ENCODE measurements around the gene SF3B1. TPM values are rescaled to one million over a fixed set of nuclear protein-coding genes. Genes with fewer than 3 reads are reported as not detected.

SF3B1 gene
- total and polyA plus RNA-seq, 2 donors (not counting 1 experiment from before 2014, with no cell fraction given): 524 to 722 TPM

- ATAC-seq (ENCODE audit: low read depth): no peak
- H3K9ac ChIP-seq (ENCODE audit: low read length): no peak overlapping the region
- Mint-ChIP-seq H3K4me3 (no peak overlapping the region), H3K9me3 (ENCODE audit: insufficient read depth) (no peaks in the 10 kb centered on the region), H3K27ac (no peak overlapping the region), H3K4me1 (no peaks in the 10 kb centered on the region), H3K27me3 (peaks cover 4% of the 10 kb centered on the region)
- H3K9me3 ChIP-seq (ENCODE audit: control extremely low read depth in 1 of 3, control insufficient read depth in 2 of 3, insufficient read depth in 1 of 3, low read length in 2 of 3): no peaks in the 10 kb centered on the region
- no peaks in the 10 kb centered on the region for H3K27me3 ChIP-seq (replicated peaks in 1 of 4; ENCODE audit: control extremely low read depth in 1 of 4, control insufficient read depth in 3 of 4, insufficient read depth in 4 of 4, low read length in 3 of 4)
- 100% methylated on average over 4 of the region's 5 CpGs for WGBS (ENCODE audit: insufficient coverage)
- ChIA-PET POLR2A (no interaction called here), CTCF (no interaction called here)
- H3K4me1 ChIP-seq (ENCODE audit: control insufficient read depth in 2 of 2, insufficient read depth in 2 of 2, low read length in 2 of 2): no peaks in the 10 kb centered on the region
- no peak overlapping the region for H3K4me2 ChIP-seq (replicated peaks; ENCODE audit: low read depth, low read length, poor library complexity, severe bottlenecking)
- no peak overlapping the region for H3K27ac ChIP-seq (ENCODE audit: low read length in 2 of 2)
- intact Hi-C loops (cut with micrococcal nuclease): no loop called here
- H4K20me1 ChIP-seq (ENCODE audit: control insufficient read depth, insufficient read depth, low read length, poor library complexity, severe bottlenecking): no peaks in the 10 kb centered on the region
- H3K4me3 ChIP-seq (ENCODE audit: control extremely low read depth in 1 of 5, extremely low read depth in 1 of 5, insufficient read depth in 1 of 5, low read depth in 2 of 5, low read length in 4 of 5): no peak overlapping the region
- no peak overlapping the region for H2AFZ ChIP-seq (ENCODE audit: insufficient read depth, low read depth, low read length, poor library complexity, severe bottlenecking)
- DNase-seq: no peak
- TF ChIP-seq CTCF (IDR thresholded peaks at IDR 0.05): no peak
- TF ChIP-seq EZH2 (IDR thresholded peaks at IDR 0.05; ENCODE audit: borderline replicate concordance, insufficient read depth, low read depth, low read length, poor library complexity, severe bottlenecking): no peak
- H3K79me2 ChIP-seq (ENCODE audit: control insufficient read depth, insufficient read depth, low read length): no peaks in the 10 kb centered on the region
- no peaks in the 10 kb centered on the region for H3K36me3 ChIP-seq (replicated peaks in 1 of 2; ENCODE audit: control extremely low read depth in 1 of 2, control insufficient read depth in 1 of 2, extremely low read depth in 1 of 2, insufficient read depth in 2 of 2, low read length in 1 of 2)
These were observed 94.2 kb downstream of the SF3B1 start for GRCh38 chr2:197340591-197340990.

Small RNAs within 50 kb of the gene (small RNA-seq; reads per million reads assigned to genes)
- gene RF00394 (ENCODE audit: insufficient read length, low read depth, low replicate concordance): not detected
- not detected for gene RNU6-1029P (ENCODE audit: insufficient read length, low read depth, low replicate concordance)

Other genes with a start within 250 kb of the SF3B1 start
- 450 and 457 TPM in 2 replicates for gene ANKRD44, start 124.2 kb downstream of the SF3B1 start, total RNA-seq
- 84.9 and 92.6 TPM in 2 replicates for gene ANKRD44, start 124.2 kb downstream of the SF3B1 start, polyA plus RNA-seq
- 29.1 and 29.6 TPM in 2 replicates for gene COQ10B, start 18.5 kb upstream of the SF3B1 start, total RNA-seq
- gene COQ10B, start 18.5 kb upstream of the SF3B1 start, polyA plus RNA-seq: 5.8 and 14.5 TPM in 2 replicates
- 112 and 120 TPM in 2 replicates for gene HSPD1, start 64.8 kb upstream of the SF3B1 start, total RNA-seq
- 46.6 and 111 TPM in 2 replicates for gene HSPD1, start 64.8 kb upstream of the SF3B1 start, polyA plus RNA-seq
- gene HSPE1, start 65.4 kb upstream of the SF3B1 start, total RNA-seq: 37.9 and 46.2 TPM in 2 replicates
- 49.8 and 59.9 TPM in 2 replicates for gene HSPE1, start 65.4 kb upstream of the SF3B1 start, polyA plus RNA-seq
- 20.1 and 20.8 TPM in 2 replicates for gene MOB4, start 81.0 kb upstream of the SF3B1 start, total RNA-seq
- gene MOB4, start 81.0 kb upstream of the SF3B1 start, polyA plus RNA-seq: 12.6 and 15.6 TPM in 2 replicates
- gene RFTN2, start 240.6 kb upstream of the SF3B1 start, total RNA-seq: not detected in 2 replicates
- not detected in 2 replicates for gene RFTN2, start 240.6 kb upstream of the SF3B1 start, polyA plus RNA-seq